GM23248 (cell line): Measurements from ENCODE around the gene R3HDML.

Source experiments
- EZH2 ChIP-seq: fragments of 200-600 bp; sonication (generic); IDR thresholded peaks from 2 replicates; pipeline ENCODE4 v1.6.1; 2018; ENCODE audit warnings: antibody characterized with exemption, mild to moderate bottlenecking; ENCODE audit not compliant: insufficient read depth, poor library complexity, severe bottlenecking
- EZH2phosphoT487 ChIP-seq: fragments of 200-600 bp; sonication (generic); IDR thresholded peaks from 2 replicates; pipeline ENCODE4 v1.6.1; 2018; ENCODE audit warnings: antibody characterized with exemption, moderate library complexity, mild to moderate bottlenecking, low read depth; ENCODE audit not compliant: insufficient read depth

- TF ChIP-seq EZH2 (no peak), EZH2phosphoT487 (no peak)
Observed at GRCh38 chr20:44358776-44359175, 21.9 kb downstream of the R3HDML start.
